ENCODE measurements around the gene C9orf85. TPM values are rescaled to one million over a fixed set of nuclear protein-coding genes. Genes with fewer than 3 reads are reported as not detected.

The C9orf85 gene
- total and polyA plus RNA-seq, 2 of the 8 experiments (the other 6 are each of a cell fraction or from before 2014, with no cell fraction given), result 6.3 to 14.5 TPM

DNA sequence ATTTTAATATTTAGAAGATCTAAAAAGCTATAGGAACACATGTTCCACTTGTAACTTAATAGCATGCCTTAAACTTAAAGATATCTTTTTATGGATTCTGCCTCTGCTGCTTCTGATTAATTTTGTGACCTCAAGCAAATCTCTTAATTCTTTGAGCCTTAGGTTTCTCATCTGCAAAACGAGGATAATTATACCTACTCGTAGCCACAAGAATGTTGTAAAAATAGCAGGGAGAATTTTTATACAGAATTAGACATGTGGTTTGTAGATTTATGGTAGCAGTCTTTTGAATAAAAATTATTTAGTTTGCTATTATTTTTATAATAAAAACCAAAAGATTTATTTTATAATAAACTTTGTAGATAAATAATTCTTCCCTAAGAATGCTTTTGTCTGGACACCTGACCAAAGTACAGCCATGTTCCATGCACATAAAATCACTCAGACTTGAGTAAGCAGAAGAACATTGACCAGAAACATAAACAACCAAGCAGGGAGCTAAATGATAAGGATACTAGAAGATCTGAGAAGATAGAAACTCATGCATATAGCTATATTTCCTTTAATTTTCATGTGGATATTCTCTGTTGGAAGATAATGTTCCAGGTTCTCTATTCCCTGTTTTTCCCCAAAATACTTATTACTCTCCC, 18.5 kb downstream of the C9orf85 start:
- no peak overlapping the region for H4K8ac ChIP-seq (ENCODE audit: extremely low read depth, insufficient read depth, low read length)
- WGBS, 2 experiments (ENCODE audit: extremely low coverage in 1 of 2, insufficient coverage in 1 of 2, insufficient read length in 1 of 2, insufficient replicate concordance in 2 of 2, low coverage in 1 of 2, low lambda C conversion rate in 2 of 2, missing lambda C conversion rate in 1 of 2), result 98% methylated on average over 2 of the region's 2 CpGs; no CpG with 5 or more reads in 1 of the 2 experiments
- ChIA-PET CTCF (ENCODE audit: partially characterized antibody) (interaction anchor here (0.9 to 1.3 kb wide), 2 partner anchors 24 to 96 kb away, joined by 3 to 4 read pairs; no protein-coding TSS in a partner anchor), POLR2A (ENCODE audit: partially characterized antibody) (interaction anchor here (2.3 to 4.1 kb wide), 2 partner anchors 9 to 18 kb away, joined by 11 to 28 read pairs; partner anchors contain the start of genes ABHD17B and C9orf85)
- no peak overlapping the region for H3K4ac ChIP-seq (replicated peaks; ENCODE audit: insufficient read length, low read depth, low read length)
- no peak overlapping the region for H3K4me3 ChIP-seq (ENCODE audit: extremely low read depth in 1 of 4, insufficient read depth in 2 of 4, low read depth in 3 of 4, low read length in 4 of 4)
- H2AFZ ChIP-seq (ENCODE audit: low read length), result no peak overlapping the region
- no peak overlapping the region for H2BK5ac ChIP-seq (ENCODE audit: low read depth, low read length)
- no peak overlapping the region for H3K18ac ChIP-seq (ENCODE audit: extremely low read depth, low read length)
- no peak overlapping the region for H4K5ac ChIP-seq (ENCODE audit: insufficient read length, low read depth, low read length)
- H3K9me3 ChIP-seq (ENCODE audit: insufficient read depth in 2 of 2, low read depth in 1 of 2, low read length in 1 of 2), result no peaks in the 10 kb centered on the region
- no peak overlapping the region for H2BK12ac ChIP-seq (ENCODE audit: low read depth, low read length)
- no peak overlapping the region for H3K14ac ChIP-seq (ENCODE audit: insufficient read length)
- DNase-seq (ENCODE audit: low read depth in 1 of 2, low spot score in 2 of 2) (no peak), FAIRE-seq (no peak)
- no peak overlapping the region for H3K9ac ChIP-seq (replicated peaks in 1 of 4; ENCODE audit: extremely low read depth in 1 of 4, low read depth in 3 of 4, low read length in 3 of 4)
- H3K4me1 ChIP-seq (replicated peaks in 1 of 4; ENCODE audit: control insufficient read depth in 3 of 4, insufficient read depth in 4 of 4, low read length in 3 of 4), result peaks cover 0 to 11% (median 3%) of the 10 kb centered on the region in 4 experiments; a peak in 3 of 7 replicates
- no peak overlapping the region for H3K27ac ChIP-seq (ENCODE audit: low read depth, low read length)
- H4K20me1 ChIP-seq (replicated peaks in 1 of 2; ENCODE audit: control insufficient read depth in 1 of 2, insufficient read depth in 2 of 2, low read length in 2 of 2), result no peaks in the 10 kb centered on the region
- no peaks in the 10 kb centered on the region for H3K27me3 ChIP-seq (replicated peaks in 1 of 4; ENCODE audit: control insufficient read depth in 3 of 4, extremely low read depth in 1 of 4, insufficient read depth in 3 of 4, low read length in 3 of 4)
- H3K23me2 ChIP-seq (ENCODE audit: low read depth, low read length), result no peaks in the 10 kb centered on the region
- H3K23ac ChIP-seq (ENCODE audit: insufficient read length), result no peak overlapping the region
- no peak overlapping the region for H3K56ac ChIP-seq (replicated peaks; ENCODE audit: insufficient read length, low read depth, low read length)
- H4K91ac ChIP-seq (replicated peaks; ENCODE audit: insufficient read length, low read length), result no peak overlapping the region
- H3K36me3 ChIP-seq (ENCODE audit: control insufficient read depth in 2 of 4, insufficient read depth in 4 of 4, low read length in 3 of 4), result no peaks in the 10 kb centered on the region
- H2BK120ac ChIP-seq (replicated peaks; ENCODE audit: low read depth, low read length), result no peak overlapping the region
- no peak overlapping the region for H3K4me2 ChIP-seq (ENCODE audit: insufficient read depth in 1 of 2, low read depth in 2 of 2, low read length in 2 of 2)
- no peak overlapping the region for H2BK15ac ChIP-seq (ENCODE audit: low read length)
- peaks cover 2% of the 10 kb centered on the region; the same call in 1 of the 2 replicates for H3K79me1 ChIP-seq (ENCODE audit: low read depth, low read length)
- H3K79me2 ChIP-seq (ENCODE audit: control insufficient read depth in 1 of 2, insufficient read depth in 2 of 2, low read length in 2 of 2), result peaks cover 0 to 59% of the 10 kb centered on the region in 2 experiments; a peak in 2 of 4 replicates
- no peak overlapping the region for H2BK20ac ChIP-seq (ENCODE audit: low read length)
- no peak overlapping the region for H2AK5ac ChIP-seq (ENCODE audit: low read depth, low read length)
- no peak for TF ChIP-seq CHD1 (IDR thresholded peaks at IDR 0.05; ENCODE audit: low read depth, low read length)
- TF ChIP-seq CBX8 (IDR thresholded peaks at IDR 0.05; ENCODE audit: borderline replicate concordance, low read depth, low read length), result no peak
- TF ChIP-seq TEAD4 (IDR thresholded peaks at IDR 0.05; ENCODE audit: low read depth, low read length), result no peak
- TF ChIP-seq SIN3A (conservative IDR thresholded peaks at IDR 0.05 in 1 of 2, IDR thresholded peaks at IDR 0.05 in 1 of 2; ENCODE audit: low read depth in 1 of 2, low read length in 2 of 2), result no peak
- no peak for TF ChIP-seq BACH1 (IDR thresholded peaks at IDR 0.05; ENCODE audit: low read length)
- TF ChIP-seq BCL11A (IDR thresholded peaks at IDR 0.05; ENCODE audit: low read depth in 2 of 2, low read length in 2 of 2), result no peak
- no peak for TF ChIP-seq FOSL1 (IDR thresholded peaks at IDR 0.05; ENCODE audit: insufficient read depth, low read depth, low read length)
- TF ChIP-seq MAFK (IDR thresholded peaks at IDR 0.05; ENCODE audit: low read depth, low read length), result no peak
- TF ChIP-seq, protein P1, sequence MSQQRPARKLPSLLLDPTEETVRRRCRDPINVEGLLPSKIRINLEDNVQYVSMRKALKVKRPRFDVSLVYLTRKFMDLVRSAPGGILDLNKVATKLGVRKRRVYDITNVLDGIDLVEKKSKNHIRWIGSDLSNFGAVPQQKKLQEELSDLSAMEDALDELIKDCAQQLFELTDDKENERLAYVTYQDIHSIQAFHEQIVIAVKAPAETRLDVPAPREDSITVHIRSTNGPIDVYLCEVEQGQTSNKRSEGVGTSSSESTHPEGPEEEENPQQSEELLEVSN (IDR thresholded peaks at IDR 0.05), result no peak
- no peak for TF ChIP-seq RBBP5 (IDR thresholded peaks at IDR 0.05; ENCODE audit: borderline replicate concordance, low read depth, low read length)
- no peak for TF ChIP-seq SIRT6 (IDR thresholded peaks at IDR 0.05; ENCODE audit: low read length)
- no peak for TF ChIP-seq ASH2L (IDR thresholded peaks at IDR 0.05; ENCODE audit: low read length)
